Prostate gland (tissue), 2 donors: ENCODE measurements around the gene PHF20. TPM values are rescaled to one million over a fixed set of nuclear protein-coding genes. Genes with fewer than 3 reads are reported as not detected.

Experiments
- DNase-seq: peaks from one replicate; pipeline ENCODE4 v3.0.0-alpha.2; 2019; ENCODE audit warnings: low spot score
- H3K27ac ChIP-seq, 2 donors: fragments of 200-600 bp; sonication (generic); 2 replicates each; pipeline ENCODE4 v1.5.1; 2017 to 2019
- H3K27me3 ChIP-seq: fragments of 200-600 bp; sonication (generic); replicated peaks from 2 replicates; pipeline ENCODE4 v1.5.1; 2019; ENCODE audit not compliant: insufficient read depth
- H3K36me3 ChIP-seq, 2 donors: fragments of 200-600 bp; sonication (generic); 1 replicate in 1 of 2; 2 replicates in 1 of 2; pipeline versions ENCODE4 v1.5.1 to v1.8.1; 2017 to 2019
- H3K4me1 ChIP-seq: fragments of 200-600 bp; sonication (generic); replicated peaks from 2 replicates; pipeline ENCODE4 v1.5.1; 2019
- H3K4me3 ChIP-seq, 2 donors: fragments of 200-600 bp; sonication (generic); 2 replicates each; pipeline ENCODE4 v1.5.1; 2017 to 2019
- H3K9me3 ChIP-seq: fragments of 200-600 bp; sonication (generic); 2 replicates; pipeline ENCODE4 v1.5.1; 2017
- POLR2A ChIP-seq: fragments of 450-650 bp; IDR thresholded peaks from one replicate; pipeline ENCODE4 v1.6.1; 2016; ENCODE audit warnings: antibody characterized with exemption, mild to moderate bottlenecking
- POLR2AphosphoS5 ChIP-seq: sonication (generic); formaldehyde crosslinking; IDR thresholded peaks from one replicate; pipeline ENCODE4 v1.6.1; 2017; ENCODE audit warnings: antibody characterized with exemption
- WGBS: methylation state at CpG from one replicate; pipeline ENCODE4 v1.1.5; 2018; 5-methylcytosine and 5-hydroxymethylcytosine counted together
- intact Hi-C: fragments of 100-400 bp; cut with DNase I; formaldehyde crosslinking; loops from one replicate; pipeline ENCODE4 v1.14.2; 2022
- total RNA-seq, 2 donors: library from RNA; depleted of rRNA; stranded (reverse); fragments of >200 nt; gene quantifications; one replicate each; pipeline ENCODE4 v1.1.0, GENCODE V29; 2016
- TF ChIP-seq, protein P1 (sequence below), 4 experiments: fragments of 200-600 bp in 2 of 4; fragments of 450-650 bp in 2 of 4; sonication (generic) in 2 of 4; IDR thresholded peaks; 1 replicate in 3 of 4; 2 replicates in 1 of 4; pipeline ENCODE4 v1.5.1; 2016 to 2019; ENCODE audit warnings: antibody characterized with exemption in 4 of 4, mild to moderate bottlenecking in 2 of 4, moderate library complexity in 2 of 4

Gene PHF20
- total RNA-seq, 2 donors from 2014 or later = 34.7 to 61.1 TPM

DNA sequence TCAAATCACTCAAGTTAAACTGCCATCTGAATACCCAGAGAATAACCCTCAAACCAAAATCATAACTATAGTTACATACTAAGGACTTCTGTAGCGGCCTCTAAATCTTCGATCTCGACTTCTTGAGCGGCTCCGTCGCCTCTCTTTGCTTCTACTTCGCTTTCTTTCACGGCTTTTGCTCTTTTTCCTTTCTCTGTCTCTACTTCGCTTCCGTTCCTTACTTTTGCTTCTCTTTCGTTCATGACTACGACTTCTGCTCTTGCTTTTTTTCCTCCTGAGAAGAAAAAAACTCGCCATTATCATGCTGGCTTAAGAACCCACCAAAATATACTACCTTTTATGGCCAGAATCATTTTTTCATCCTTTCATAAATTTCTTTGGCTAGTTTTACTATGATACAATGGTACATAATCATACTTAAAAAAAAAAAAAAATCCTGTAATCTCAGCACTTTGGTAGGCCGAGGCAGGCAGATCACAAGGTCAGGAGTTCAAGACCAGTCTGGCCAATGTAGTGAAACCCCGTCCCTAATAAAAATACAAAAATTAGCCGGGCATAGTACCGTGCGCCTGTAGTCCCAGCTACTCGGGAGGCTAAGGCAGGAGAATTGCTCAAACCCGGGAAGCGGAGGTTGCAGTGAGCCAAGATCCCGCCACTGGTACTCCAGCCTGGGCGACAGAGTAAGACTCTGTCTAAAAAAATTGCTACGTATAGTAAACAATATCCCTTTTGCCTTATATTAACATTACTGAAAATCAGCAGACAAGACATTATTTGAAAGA, 39.8 kb upstream of the PHF20 start:
- 87% methylated on average over 24 of the region's 24 CpGs for WGBS
- Histone ChIP-seq H3K4me3 (no peak overlapping the region), H3K36me3 (peaks cover 6 to 8% of the 10 kb centered on the region in 2 donors), H3K27ac (no peak overlapping the region), H3K4me1 (peaks cover 3% of the 10 kb centered on the region), H3K9me3 (no peaks in the 10 kb centered on the region), H3K27me3 (no peaks in the 10 kb centered on the region)
- intact Hi-C loops = no loop called here
- no peak for DNase-seq
- no peak for TF ChIP-seq POLR2AphosphoS5
- TF ChIP-seq, protein P1, sequence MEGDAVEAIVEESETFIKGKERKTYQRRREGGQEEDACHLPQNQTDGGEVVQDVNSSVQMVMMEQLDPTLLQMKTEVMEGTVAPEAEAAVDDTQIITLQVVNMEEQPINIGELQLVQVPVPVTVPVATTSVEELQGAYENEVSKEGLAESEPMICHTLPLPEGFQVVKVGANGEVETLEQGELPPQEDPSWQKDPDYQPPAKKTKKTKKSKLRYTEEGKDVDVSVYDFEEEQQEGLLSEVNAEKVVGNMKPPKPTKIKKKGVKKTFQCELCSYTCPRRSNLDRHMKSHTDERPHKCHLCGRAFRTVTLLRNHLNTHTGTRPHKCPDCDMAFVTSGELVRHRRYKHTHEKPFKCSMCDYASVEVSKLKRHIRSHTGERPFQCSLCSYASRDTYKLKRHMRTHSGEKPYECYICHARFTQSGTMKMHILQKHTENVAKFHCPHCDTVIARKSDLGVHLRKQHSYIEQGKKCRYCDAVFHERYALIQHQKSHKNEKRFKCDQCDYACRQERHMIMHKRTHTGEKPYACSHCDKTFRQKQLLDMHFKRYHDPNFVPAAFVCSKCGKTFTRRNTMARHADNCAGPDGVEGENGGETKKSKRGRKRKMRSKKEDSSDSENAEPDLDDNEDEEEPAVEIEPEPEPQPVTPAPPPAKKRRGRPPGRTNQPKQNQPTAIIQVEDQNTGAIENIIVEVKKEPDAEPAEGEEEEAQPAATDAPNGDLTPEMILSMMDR (IDR thresholded peaks at IDR 0.05) = no peak
- TF ChIP-seq POLR2A = no peak

DNA sequence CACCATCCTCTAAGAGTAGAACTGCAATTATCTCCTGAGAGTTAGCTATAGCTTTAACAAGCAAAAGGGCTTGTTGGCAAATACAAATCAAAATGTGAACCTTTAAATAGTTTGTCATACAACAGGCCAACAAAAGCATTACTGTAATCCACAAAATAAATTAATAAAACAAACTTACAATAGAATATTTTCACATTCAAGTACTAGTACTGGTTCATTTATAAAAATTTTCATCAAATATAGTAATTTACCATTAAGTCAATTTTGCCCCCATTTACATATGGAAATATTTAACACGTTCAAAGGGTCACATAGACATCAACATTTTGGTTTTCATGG, 39.2 kb upstream of the PHF20 start:
- Histone ChIP-seq H3K36me3 (peaks cover 6 to 7% of the 10 kb centered on the region in 2 donors), H3K27ac (no peak overlapping the region), H3K9me3 (no peaks in the 10 kb centered on the region), H3K27me3 (no peaks in the 10 kb centered on the region), H3K4me3 (no peak overlapping the region), H3K4me1 (peaks cover 3% of the 10 kb centered on the region)
- WGBS = 55% methylated on average over 1 of the region's 1 CpG
- TF ChIP-seq, protein P1 (IDR thresholded peaks at IDR 0.05) = no peak
- intact Hi-C loops = no loop called here
- DNase-seq = no peak

DNA sequence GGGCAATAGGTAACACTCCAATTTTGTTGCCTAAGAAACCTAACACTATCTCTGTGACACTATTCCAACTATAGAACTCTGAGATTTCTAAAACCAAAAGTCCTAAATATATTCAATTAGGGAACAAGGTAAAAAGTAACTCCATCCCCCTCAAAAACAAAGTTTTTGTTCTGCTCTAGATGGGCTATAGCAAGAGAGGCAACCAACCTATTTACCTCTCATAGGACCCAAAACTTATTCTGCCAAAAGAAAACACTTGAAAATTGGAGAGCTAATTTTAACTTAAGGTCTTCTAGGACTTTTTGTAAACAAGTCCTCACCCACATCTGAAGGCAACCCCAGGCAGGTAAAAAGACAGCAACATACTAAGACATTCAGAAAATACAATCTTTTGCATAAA, 37.4 kb upstream of the PHF20 start:
- Histone ChIP-seq H3K4me1 (peaks cover 4% of the 10 kb centered on the region), H3K36me3 (peaks cover 0 to 4% of the 10 kb centered on the region in 2 donors), H3K9me3 (no peaks in the 10 kb centered on the region), H3K27ac (no peak overlapping the region), H3K4me3 (no peak overlapping the region), H3K27me3 (no peaks in the 10 kb centered on the region)
- no peak for DNase-seq
- no peak for TF ChIP-seq POLR2A
- TF ChIP-seq POLR2AphosphoS5 = no peak
- TF ChIP-seq, protein P1 (IDR thresholded peaks at IDR 0.05) = no peak
- intact Hi-C loops = no loop called here

DNA sequence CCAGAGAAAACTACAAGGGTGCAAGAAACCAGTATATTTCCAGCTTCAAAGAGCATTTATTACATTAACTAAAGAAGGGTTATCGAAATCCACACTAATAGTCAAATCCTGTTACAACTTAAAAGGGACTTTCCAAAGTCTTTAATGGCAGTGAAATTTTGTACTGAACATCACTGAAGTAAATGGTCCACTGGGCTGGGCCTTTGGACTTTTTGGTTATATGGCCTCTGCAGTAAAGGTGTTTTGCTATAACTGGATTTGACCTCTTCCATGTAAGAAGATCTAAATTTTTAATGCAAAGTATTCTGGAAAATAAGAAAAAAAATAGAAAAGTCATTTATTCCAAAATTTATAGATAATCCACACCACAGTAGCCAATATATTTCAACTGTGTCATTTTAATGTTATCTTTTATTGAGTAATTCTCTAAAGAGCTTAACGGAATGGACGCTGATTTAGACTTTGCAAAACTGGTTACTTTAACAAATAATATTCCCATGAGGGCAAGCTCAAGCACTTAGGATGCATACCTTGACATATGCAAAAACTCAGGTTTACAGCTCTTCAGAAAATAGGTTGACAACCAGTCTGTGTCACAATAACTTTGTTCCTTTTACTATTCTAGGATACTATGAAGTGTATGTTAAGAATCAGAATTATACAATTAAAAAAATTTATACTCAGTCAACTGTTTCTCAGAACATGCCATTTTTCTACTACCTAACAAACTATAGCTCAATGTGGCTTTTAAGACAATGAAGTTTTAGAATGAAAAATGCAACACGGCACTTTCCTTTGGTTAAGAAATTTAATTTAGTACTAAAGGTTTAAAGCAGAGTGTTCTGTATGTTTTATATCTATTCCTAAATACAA, 36.8 kb upstream of the PHF20 start:
- peaks cover 8% of the 10 kb centered on the region for H3K4me1 ChIP-seq
- TF ChIP-seq POLR2AphosphoS5 (no peak), POLR2A (no peak)
- TF ChIP-seq, protein P1 (IDR thresholded peaks at IDR 0.05) = no peak
- H3K36me3 ChIP-seq = peaks cover 0 to 4% of the 10 kb centered on the region in 2 donors

More for the DNA sequence above, 36.8 kb upstream of the PHF20 start:
- intact Hi-C loops = no loop called here
- DNase-seq = no peak
- H3K9me3 ChIP-seq = no peaks in the 10 kb centered on the region
- no peaks in the 10 kb centered on the region for H3K27me3 ChIP-seq
- 61% methylated on average over 4 of the region's 4 CpGs for WGBS
- no peak overlapping the region for H3K27ac ChIP-seq
- H3K4me3 ChIP-seq = no peak overlapping the region
